Inflammatory macrophage treated with lipopolysaccharide for 4 hours (primary cell): Measurements from ENCODE around the gene ENO4.
A peak's percentile ranks its signal among the peaks of the same experiment; 100 is the strongest.

Source experiments
- DNase-seq: peaks from one replicate; pipeline ENCODE4 v3.0.0-alpha.2; 2020

ENO4 gene

DNA sequence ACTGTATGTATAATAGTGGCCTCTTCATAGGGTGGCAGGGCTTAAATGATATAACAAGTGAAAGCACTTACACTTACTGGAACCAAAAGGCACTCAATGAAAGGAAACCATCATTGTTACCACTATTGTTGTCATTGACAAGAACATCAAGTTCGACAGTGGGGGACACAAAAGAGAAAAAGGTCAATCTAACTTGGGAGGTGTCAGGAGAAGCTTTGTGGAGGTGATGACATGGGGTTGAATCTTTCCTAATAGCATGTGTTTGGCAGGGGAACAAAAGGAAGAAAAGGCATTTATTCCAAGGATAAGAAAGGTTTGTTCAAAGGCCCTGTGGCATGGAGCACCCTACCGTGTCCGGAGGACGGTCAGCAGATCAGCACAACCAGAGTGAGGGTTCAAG is 18.2 kb upstream of the ENO4 start:
- no peak for DNase-seq

DNA sequence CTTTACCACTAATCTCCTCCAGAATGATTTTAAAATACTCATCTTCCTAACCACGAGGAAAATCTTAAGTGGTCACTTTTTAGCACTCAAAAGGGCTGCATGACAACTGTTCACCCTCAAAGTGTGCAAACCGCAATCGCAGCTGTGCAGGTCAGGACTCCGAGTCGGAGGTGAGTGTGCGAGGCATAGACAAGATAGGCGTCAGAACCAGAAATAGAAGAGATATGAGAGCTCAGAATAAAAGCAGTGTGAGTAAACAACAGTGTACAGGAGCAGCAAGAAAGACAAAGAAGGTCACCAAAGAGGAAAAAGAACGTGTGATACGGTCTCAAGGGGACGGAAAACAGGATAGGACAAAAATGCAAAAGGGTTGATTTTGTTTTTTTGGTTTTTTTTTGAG is 17.5 kb upstream of the ENO4 start:
- DNase-seq, result no peak

DNA sequence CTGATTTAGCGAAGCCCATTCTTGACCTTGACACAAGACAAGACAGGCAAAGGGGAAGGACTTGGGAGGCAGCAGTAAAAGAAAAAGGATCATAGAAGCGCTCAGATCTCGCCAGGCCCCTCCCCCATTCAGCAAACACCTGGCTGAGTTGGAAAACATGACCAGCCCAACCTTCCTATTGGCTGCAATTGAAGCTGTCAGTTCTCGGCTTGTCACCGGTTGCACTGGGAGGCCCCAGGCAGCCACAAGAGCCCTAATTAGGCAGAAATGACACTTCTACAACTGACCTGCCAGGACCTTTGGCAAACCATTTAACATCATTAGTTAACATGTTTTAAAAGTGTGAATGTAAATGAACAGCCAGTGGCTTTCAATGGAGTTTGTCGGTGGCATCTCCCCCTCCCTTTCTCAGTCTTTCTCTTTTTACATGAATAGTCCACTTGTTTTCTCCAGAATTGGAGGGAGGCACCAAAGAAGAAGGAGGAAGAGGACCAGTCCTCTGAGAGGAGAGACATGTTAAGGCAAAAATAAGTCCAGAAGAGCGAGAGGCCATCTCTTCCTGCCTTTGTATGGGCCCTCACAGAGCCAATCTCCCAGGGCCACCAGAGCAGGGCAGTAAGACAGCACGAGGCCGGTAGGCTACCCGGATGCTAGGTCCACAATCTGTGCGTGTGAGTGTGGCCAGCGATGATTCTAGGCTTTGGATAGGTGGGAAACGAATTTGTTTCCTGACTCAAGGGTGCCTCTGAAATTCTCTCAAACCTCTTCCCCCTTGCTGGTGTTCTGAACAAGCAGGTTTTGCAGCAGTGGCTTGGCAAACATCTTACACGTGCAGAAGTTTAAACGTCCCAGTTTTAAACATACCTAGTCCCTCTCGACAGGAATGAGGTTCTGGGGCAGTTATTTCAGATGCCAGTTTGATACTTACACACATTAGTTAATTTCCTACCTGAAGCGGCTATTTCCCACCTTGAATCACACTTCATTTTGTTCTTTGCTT is 15.0 kb upstream of the ENO4 start:
- no peak for DNase-seq

GRCh38 chr10:116835658-116836057 is 13.6 kb upstream of the ENO4 start:
- no peak for DNase-seq

DNA sequence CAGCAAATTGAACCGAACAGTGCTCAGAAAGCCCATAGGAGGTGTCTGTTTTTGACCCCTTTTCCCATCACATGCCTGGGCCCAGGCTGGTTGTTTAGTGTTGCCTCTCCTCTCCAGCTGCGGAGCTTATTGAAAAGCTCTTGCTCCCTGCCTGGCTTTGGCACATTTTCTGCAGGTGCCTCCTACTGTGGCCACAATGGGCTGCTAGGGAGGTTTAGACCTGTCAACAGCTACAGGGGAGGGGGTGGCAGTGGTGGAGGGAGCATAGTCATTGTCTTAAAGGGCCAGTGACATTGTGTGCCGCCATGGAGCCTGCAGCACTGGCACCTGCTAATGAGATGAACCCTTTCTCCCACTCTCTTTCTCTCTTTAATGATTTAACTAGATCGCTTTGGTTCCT is 13.2 kb upstream of the ENO4 start:
- DNase-seq, result no peak

DNA sequence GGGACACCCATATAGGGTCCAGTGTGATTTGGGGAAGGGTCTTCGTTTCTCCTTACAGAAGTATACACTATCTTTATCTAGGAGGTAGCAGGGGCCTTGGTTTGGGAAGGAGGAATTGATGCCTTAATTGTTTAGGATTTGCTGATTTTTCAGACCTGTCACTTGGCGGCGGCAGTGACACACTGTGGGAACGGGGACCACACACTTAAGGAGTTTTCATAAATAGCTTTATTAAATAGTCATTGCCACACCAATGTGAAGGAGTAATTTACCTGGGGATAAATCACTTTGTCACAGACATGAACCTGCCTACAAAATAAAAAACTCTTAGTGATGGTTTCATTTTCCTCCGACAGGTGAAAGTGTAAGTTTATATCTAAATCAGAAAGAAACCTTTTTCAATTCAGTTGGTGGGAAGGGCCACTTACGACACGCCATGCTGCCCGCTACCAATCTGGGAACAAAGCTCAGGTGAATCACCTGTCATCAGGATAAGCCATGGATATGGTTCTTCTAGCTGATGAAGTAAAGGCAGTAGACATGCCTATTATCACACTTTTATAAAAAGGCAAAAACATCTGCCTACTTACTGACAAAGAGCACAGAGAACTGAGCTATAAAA is 12.3 kb upstream of the ENO4 start:
- no peak for DNase-seq

- peak; percentile 4 for DNase-seq
Observed at GRCh38 chr10:116838143-116838725, 11.1 kb upstream of the ENO4 start.

GRCh38 chr10:116840389-116841075 is 8.8 kb upstream of the ENO4 start:
- no peak for DNase-seq

- DNase-seq, result peak; percentile 14
Observed at GRCh38 chr10:116845823-116846222, 3.5 kb upstream of the ENO4 start.

- DNase-seq, result no peak
Observed at GRCh38 chr10:116848032-116848943, 1.0 kb upstream of the ENO4 start.

DNA sequence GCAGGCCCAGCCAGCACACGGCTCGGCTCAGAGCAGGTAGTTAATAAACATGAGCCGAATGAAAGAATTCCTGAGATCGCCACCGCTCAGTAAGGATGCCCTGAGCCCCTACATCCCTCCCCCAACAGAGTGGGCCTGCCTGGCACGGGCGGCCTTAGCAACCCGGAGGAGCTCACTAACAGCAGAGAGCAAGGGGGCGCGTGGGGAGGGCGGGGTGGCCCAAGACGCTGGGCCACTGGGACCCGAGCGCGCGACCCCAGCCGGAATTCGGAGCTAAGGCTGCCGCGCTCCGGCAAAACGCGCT is 403 bp upstream of the ENO4 start:
- DNase-seq, result no peak

GRCh38 chr10:116850058-116850611 is 836 bp downstream of the ENO4 start:
- no peak for DNase-seq

GRCh38 chr10:116852246-116852645 is 2.9 kb downstream of the ENO4 start:
- no peak for DNase-seq

DNA sequence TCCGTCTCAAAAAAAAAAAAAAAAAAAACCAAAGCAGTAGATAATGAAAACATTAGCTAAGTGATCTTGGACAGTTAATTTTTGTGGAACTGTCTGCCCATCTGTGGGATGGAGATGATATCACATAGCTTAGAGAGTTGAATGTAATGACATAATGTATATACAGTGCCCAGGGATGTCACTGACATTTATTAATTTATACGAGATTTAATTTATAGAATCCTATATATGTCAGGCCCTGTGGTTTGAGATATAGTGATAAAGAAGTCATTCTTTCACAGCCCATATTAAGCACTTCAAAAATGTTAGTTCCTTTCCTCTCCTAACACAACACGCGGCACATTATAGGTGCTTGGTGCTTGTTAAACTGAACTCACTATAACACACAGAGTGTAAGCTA is 4.0 kb downstream of the ENO4 start:
- no peak for DNase-seq

DNA sequence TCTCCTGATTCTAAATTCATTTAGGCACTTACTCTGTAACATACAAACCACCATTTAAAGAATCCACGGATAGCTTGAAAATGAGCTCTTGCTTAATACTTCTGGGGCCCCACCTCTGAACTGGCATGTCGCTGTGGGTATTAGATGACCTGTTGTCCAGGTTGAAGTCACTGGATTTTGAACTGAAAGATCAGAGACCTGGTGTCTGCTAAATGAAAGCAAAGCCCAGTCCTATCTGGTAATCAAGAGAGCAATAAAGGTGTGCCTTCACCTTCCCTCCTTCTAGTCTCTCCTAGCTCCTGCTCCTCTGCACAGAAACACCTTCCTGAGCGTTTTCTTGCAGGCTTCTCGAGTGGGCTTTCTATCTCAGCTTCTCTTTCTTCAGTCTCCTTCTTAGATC is 4.4 kb downstream of the ENO4 start:
- no peak for DNase-seq

DNA sequence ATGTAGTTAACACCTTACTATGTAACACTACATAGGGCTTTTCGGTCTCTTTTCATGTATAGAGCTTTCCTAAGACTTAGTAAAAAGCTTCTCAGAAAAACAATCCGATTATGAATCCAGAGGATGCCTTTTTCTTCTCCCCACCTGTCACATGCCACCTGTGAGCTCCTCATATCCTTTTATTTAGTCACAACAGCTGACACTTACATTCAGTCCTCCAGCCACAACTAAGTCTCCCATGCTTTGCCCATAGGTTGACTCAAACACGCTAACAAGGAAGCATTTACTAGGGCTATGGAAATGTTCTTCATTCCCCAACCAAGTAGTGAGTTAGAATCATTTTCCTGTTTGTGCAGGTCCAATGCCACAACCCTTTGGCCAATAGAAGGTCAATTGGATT is 7.9 kb downstream of the ENO4 start:
- no peak for DNase-seq

DNA sequence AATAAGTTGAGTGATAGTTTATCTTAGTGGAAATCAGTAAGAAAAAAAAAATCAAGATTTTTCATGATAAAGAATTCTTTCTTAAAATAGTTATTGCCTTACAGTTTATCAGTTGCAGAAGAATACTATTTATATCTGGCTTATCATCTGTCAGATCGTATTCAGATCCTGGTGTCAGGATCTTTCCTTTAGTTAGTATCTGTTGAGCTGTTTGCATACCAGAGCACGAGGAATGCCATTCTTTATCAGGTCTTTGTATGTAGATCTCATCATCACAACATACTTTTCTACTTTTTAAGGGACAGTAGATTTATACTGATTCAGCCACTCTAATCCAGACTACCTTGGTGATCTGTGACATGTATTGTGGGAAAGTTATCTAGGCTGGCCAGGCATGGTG is 12.5 kb downstream of the ENO4 start:
- DNase-seq, result no peak

GRCh38 chr10:116864436-116864835 is 15.1 kb downstream of the ENO4 start:
- no peak for DNase-seq

DNA sequence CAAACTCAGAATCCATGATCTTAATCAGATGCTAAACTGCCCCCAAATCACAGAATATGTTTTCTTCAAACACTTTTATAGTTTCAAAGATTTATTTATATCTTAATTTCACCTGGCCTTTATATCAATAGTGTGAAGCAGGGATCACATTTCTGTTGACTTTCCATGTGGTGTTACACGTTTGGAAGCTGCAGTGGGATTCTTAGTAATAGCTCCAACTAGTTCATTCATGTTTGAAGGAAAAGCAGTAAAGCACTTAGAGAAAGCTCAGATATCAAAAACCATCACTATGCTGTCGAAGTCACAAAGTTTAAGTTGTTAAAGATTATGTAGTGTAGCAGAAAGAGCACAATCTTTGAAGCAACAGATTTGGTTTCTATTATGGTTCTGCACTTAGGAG is 16.8 kb downstream of the ENO4 start:
- no peak for DNase-seq

GRCh38 chr10:116866987-116867595 is 17.8 kb downstream of the ENO4 start:
- DNase-seq, result peak; percentile 63

DNA sequence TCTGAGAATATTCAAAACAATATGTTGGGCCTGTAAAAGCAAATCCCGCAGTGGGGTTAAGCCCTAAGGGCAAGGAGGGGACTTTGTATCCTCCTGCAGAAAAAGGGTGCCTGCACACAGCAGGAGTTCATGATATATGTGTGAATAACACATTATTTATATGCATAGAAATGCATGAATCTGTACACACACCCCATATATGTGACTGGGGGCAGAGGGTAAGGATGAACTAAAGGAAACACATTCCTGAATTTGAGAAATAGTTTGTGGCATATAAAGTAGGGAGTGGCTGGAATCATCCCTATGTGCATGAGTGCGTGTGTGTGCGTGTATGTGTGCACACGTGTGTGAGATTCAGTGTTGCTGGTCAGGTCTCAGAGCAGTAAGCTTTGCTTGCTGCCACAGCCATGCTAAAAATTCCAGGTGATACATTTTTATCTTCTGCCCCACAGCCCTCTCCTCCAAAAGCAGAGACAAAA is 18.9 kb downstream of the ENO4 start:
- DNase-seq, result no peak

- DNase-seq, result no peak
Observed at GRCh38 chr10:116868722-116869121, 19.4 kb downstream of the ENO4 start.
